AG04449 (cell line): Measurements from ENCODE around the gene UBAC1.

ENCODE experiments used
- CTCF ChIA-PET: fragments of 350-600 bp; formaldehyde crosslinking; extraction: SDS; loops from one replicate; lab custom pipeline; 2021; ENCODE audit warnings: antibody characterized with exemption; lab: Yijun Ruan, JAX
- POLR2A ChIA-PET: fragments of 400-600, 350-600 bp; formaldehyde crosslinking; extraction: SDS; loops from one replicate; lab custom pipeline; 2020; ENCODE audit warnings: antibody characterized with exemption, inconsistent platforms; lab: Yijun Ruan, JAX
- DNase-seq: peaks from one replicate; pipeline ENCODE4 v3.0.0-alpha.2; 2010; ENCODE audit warnings: low read depth, low spot score
- H3K4me3 ChIP-seq: 2 replicates; pipeline ENCODE4 v1.5.1; 2011; ENCODE audit warnings: low read depth, mild to moderate bottlenecking, control low read depth, low read length
- TF ChIP-seq, protein P1 (sequence below): IDR thresholded peaks from one replicate; pipeline ENCODE4 v1.5.1; 2011; ENCODE audit warnings: mild to moderate bottlenecking, moderate library complexity, low read length, control low read depth, inconsistent platforms; ENCODE audit not compliant: insufficient read depth; ENCODE audit errors: missing control alignments

Gene UBAC1

DNA sequence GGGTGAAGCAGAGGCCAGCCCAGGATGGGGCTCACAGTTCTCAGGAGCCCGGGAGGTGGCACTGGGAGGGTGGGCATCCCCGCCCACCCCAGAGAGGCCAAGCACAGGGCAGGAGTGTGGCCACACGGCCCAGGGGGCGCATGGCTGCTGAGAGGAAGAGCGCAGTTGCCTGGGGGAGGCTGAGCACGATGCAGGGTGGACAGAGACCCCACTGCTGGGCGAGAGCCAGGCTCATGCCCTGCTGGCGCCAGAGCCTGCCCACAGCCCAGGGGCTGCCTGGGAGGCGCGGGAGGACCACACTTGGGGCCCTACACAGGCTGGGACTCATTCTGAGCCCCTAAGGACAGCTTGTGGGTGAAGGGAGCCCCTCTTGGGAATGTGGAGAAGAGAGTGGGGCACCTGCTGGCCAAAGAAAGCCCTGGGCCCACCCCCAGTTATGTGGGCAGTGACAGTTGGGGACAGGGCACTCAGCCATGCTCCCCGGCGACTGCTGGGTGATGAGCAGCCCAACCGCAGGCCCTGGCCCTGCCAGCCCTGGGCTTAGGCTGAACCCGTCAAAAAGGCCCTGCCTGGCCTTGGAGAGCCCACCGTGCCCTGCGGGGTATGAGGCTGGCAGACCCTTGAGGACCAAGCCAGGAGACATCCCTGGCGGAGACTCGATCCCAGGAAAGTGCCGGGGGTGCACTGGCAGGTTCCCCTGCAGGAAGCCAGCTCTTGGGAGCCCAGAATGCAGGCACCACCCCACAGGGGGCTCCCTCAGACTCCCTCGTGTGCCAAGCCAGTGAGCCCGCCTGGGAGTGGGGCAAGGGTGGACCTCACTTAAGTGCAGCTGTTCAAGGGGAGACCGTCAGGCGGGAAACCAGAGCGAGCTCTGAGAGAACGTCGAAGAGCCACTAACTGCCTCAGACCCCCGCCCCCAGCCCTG lies 32.2 kb downstream of the UBAC1 start:
- H3K4me3 ChIP-seq, result no peak overlapping the region
- no peak for DNase-seq
- TF ChIP-seq, protein P1, sequence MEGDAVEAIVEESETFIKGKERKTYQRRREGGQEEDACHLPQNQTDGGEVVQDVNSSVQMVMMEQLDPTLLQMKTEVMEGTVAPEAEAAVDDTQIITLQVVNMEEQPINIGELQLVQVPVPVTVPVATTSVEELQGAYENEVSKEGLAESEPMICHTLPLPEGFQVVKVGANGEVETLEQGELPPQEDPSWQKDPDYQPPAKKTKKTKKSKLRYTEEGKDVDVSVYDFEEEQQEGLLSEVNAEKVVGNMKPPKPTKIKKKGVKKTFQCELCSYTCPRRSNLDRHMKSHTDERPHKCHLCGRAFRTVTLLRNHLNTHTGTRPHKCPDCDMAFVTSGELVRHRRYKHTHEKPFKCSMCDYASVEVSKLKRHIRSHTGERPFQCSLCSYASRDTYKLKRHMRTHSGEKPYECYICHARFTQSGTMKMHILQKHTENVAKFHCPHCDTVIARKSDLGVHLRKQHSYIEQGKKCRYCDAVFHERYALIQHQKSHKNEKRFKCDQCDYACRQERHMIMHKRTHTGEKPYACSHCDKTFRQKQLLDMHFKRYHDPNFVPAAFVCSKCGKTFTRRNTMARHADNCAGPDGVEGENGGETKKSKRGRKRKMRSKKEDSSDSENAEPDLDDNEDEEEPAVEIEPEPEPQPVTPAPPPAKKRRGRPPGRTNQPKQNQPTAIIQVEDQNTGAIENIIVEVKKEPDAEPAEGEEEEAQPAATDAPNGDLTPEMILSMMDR, result no peak
- POLR2A ChIA-PET, result interaction anchor here (0.7 kb wide), 1 partner anchor 821 kb away, joined by 3 read pairs; no protein-coding TSS in a partner anchor
- CTCF ChIA-PET, result interaction anchor here (1.1 kb wide), 1 partner anchor 65 kb away, joined by 3 read pairs; no protein-coding TSS in a partner anchor

DNA sequence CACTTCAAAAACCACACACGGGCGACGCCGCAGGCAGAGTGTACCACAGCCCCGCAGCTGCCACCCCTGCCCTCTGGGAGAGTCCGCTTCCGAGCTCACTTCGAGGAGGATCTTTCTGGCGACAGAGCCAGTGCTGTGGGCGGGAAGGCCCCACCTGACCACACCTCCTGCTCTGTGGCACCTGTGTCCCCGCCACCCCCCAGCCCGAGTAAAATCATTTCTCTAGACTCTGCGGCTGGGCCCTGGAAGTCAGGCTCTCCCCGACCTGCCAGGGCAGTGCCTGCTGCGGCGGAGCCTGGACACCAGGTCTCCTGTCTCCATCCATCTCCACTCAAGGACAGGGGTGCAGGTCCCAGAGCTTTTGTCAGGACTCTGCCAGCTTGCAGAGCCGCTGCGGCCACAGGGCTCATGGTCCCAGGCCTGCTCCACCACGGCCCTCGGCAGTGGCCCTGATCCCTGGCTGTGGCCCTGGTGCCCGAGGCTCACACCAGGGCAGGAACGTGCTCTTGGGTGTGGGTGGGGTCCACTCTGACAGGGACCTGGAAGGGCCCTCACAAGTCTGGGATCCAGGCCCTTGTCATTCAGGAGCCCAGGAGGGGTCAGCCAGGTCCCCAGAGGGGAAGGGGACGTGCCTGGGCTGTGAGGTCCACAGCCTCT lies 33.0 kb downstream of the UBAC1 start:
- no peak for DNase-seq
- TF ChIP-seq, protein P1, result no peak
- CTCF ChIA-PET, result no interaction called here
- POLR2A ChIA-PET, result interaction anchor here (0.7 kb wide), 1 partner anchor 822 kb away, joined by 3 read pairs; no protein-coding TSS in a partner anchor
- H3K4me3 ChIP-seq, result no peak overlapping the region

DNA sequence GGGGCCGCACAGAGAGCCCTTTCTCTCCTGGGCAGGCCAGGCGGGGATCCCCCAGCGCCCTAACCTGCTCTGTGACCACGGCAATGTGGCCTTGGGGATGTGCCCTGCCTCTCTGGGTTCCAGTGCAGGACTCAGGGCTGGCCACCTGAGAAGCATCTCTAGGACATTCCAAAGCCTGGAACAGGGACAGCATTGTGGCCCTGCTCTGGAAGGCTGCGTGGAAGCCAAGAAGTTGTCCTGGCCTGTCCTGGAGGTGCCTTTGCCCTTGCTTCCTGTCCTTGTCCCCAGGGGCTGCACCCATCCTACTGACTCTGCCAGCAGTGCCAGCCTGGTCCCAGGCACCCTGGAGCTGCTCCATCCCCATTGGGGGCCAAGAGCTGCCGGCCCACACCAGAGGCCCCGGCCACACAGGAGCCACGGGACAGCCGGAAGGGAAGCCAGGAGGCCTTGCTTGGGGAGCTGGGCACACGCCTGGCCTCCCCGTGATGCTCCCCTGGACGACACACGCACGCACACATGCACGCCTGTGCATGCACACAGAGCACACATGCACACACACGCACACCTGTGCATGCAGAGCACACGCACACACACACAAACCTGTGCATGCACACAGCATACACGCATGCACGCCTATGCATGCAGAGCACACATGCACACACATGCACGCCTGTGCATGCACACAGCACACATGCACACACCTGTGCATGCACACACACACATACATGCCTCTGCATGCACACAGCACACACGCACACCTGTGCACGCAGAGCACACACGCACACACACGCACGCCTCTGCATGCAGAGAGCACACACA lies 33.8 kb downstream of the UBAC1 start:
- TF ChIP-seq, protein P1, result no peak
- POLR2A ChIA-PET, result no interaction called here
- no peak for DNase-seq

DNA sequence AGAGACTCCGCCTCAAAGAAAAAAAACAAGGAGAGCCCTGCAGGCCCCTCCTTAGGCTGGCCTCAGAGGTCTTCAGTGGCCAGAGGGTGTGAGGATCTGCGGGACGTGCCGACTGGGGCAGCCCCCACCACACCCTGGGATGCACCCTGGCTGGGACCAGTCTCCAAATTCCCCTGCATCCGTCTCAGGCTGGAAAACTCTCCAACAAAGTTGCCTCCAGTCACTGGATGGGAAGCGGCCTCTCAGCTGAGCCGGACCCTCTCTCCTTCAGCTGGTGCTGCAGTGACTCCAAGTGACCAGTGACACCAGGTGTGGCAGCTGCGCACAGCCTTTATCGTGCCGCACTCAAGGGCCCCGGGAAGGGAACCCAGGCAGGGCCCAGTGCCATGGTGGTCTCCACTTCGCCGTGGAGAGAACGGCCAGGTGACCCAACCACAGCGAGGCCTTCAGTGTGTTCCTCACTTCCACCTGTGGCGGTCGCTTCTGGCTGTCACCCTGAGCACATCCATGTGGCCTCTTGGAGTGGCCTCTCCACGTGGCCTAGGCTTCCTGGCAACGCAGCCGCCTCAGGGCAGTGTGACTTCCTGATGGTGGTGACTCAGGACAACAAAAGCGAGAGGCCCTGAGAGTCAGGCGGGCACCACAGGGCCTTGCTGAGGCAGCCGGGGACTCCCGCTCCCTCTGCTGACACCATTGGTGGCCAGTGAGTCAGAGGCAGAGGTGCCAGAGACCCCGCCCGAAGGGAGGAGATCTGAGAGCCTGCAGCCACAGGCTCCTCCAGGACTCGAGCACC lies 34.6 kb downstream of the UBAC1 start:
- CTCF ChIA-PET, result no interaction called here
- POLR2A ChIA-PET, result no interaction called here
- H3K4me3 ChIP-seq, result no peak overlapping the region
- TF ChIP-seq, protein P1, result no peak
- no peak for DNase-seq

More for the DNA sequence above, 33.8 kb downstream of the UBAC1 start:
- CTCF ChIA-PET, result no interaction called here
- H3K4me3 ChIP-seq, result no peak overlapping the region

DNA sequence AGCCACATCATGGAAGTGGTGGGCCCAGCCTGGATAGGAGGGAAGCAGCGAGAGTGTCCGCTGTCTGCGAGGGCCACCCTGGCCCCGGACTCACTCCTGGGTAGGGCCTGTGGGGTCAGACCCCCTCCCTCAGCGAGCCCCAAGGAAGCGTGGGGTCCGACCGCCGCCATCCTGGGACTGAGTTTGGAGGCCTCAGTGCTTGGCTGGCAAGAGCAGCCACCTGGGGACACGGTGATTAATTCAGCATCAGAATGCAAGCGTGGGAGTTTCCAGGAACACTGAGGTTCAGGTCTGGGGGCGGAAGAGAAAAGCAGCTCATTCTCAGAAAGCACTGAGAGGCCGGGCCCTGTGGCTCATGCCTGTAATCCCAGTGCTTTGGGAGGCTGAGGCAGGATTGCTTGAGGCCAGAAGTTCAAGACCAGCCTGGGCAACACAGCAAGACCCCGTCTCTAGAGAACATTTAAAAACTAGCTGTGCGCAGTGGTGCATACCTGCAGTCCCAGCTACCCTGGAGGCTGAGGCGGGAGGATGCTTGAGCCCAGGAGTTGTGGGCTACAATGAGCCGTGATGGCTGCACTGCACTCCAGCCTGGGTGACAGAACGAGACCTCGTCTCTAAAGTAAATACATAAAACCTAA lies 35.6 kb downstream of the UBAC1 start:
- TF ChIP-seq, protein P1, result no peak
- H3K4me3 ChIP-seq, result no peak overlapping the region
- POLR2A ChIA-PET, result no interaction called here
- DNase-seq, result no peak
- CTCF ChIA-PET, result interaction anchor here (0.9 kb wide), 1 partner anchor 61 kb away, joined by 3 read pairs; no protein-coding TSS in a partner anchor
